H1 (cell line): ENCODE data around the gene DTD1. TPM values are rescaled to one million over a fixed set of nuclear protein-coding genes. Genes with fewer than 3 reads are reported as not detected.

ENCODE experiments used
- ASH2L ChIP-seq: fragments of 200-600, 300-600 bp; sonication (generic); IDR thresholded peaks from one replicate; pipeline ENCODE4 v1.7.1; 2017; ENCODE audit warnings: low read length
- BCL11A ChIP-seq, 2 experiments: IDR thresholded peaks; one replicate each; pipeline ENCODE4 v1.6.1; 2011; ENCODE audit warnings: low read depth in 2 of 2, low read length in 2 of 2, mild to moderate bottlenecking in 2 of 2
- EZH2 ChIP-seq: fragments of 200-600 bp; sonication (generic); IDR thresholded peaks from 2 replicates; pipeline ENCODE4 v1.7.1; 2012; ENCODE audit warnings: low read depth, mild to moderate bottlenecking, moderate library complexity, low read length, inconsistent platforms; ENCODE audit not compliant: severe bottlenecking
- GABPA ChIP-seq: IDR thresholded peaks from 2 replicates; pipeline ENCODE4 v1.6.1; 2011; ENCODE audit warnings: mild to moderate bottlenecking, low read length, moderate library complexity, borderline replicate concordance; ENCODE audit not compliant: insufficient read depth
- HDAC2 ChIP-seq, 2 experiments: fragments of 300-600 bp in 1 of 2; sonication (generic) in 1 of 2; IDR thresholded peaks; 2 replicates each; pipeline ENCODE4 v1.6.1; 2011 to 2012; ENCODE audit warnings: low read depth in 2 of 2, low read length in 2 of 2, mild to moderate bottlenecking in 2 of 2, moderate library complexity in 2 of 2, borderline replicate concordance in 1 of 2, inconsistent platforms in 1 of 2
- JUN ChIP-seq: IDR thresholded peaks from 2 replicates; pipeline ENCODE4 v1.6.1; 2011; ENCODE audit warnings: low read depth, mild to moderate bottlenecking, improper control_type of control experiment, low read length
- MAFK ChIP-seq: IDR thresholded peaks from 2 replicates; pipeline ENCODE4 v1.6.1; 2012; ENCODE audit warnings: low read depth, mild to moderate bottlenecking, improper control_type of control experiment, low read length
- NANOG ChIP-seq: IDR thresholded peaks from 2 replicates; pipeline ENCODE4 v1.6.1; 2011; ENCODE audit warnings: low read length, low read depth, mild to moderate bottlenecking, inconsistent platforms; ENCODE audit not compliant: insufficient read depth, poor library complexity, severe bottlenecking
- PHF8 ChIP-seq: fragments of 200-600 bp; sonication (generic); conservative IDR thresholded peaks from 2 replicates; pipeline ENCODE4 v1.7.1; 2012; ENCODE audit warnings: low read depth, mild to moderate bottlenecking, inconsistent platforms, low read length, moderate library complexity
- POU5F1 ChIP-seq: IDR thresholded peaks from 2 replicates; pipeline ENCODE4 v1.6.1; 2011; ENCODE audit warnings: low read depth, mild to moderate bottlenecking, low read length, moderate library complexity
- RAD21 ChIP-seq, 2 experiments: IDR thresholded peaks in 1 of 2; conservative IDR thresholded peaks in 1 of 2; 2 replicates each; pipeline ENCODE4 v1.6.1; 2011; ENCODE audit warnings: low read depth in 2 of 2, low read length in 2 of 2, improper control_type of control experiment in 1 of 2, inconsistent platforms in 1 of 2, mild to moderate bottlenecking in 1 of 2, moderate library complexity in 1 of 2
- RFX5 ChIP-seq: IDR thresholded peaks from 2 replicates; pipeline ENCODE4 v1.6.1; 2011; ENCODE audit warnings: low read depth, low read length, improper control_type of control experiment, borderline replicate concordance
- SIRT6 ChIP-seq: IDR thresholded peaks from one replicate; pipeline ENCODE4 v1.7.1; 2012; ENCODE audit warnings: low read length, inconsistent platforms
- SIX5 ChIP-seq: IDR thresholded peaks from 2 replicates; pipeline ENCODE4 v1.6.1; 2011; ENCODE audit warnings: mild to moderate bottlenecking, low read depth, low read length
- SP1 ChIP-seq: IDR thresholded peaks from 2 replicates; pipeline ENCODE4 v1.6.1; 2011; ENCODE audit warnings: low read depth, low read length
- SP4 ChIP-seq: IDR thresholded peaks from 2 replicates; pipeline ENCODE4 v1.6.1; 2012; ENCODE audit warnings: low read length, inconsistent platforms
- SUZ12 ChIP-seq: fragments of 200-600 bp; sonication (generic); IDR thresholded peaks from 2 replicates; pipeline ENCODE4 v1.6.1; 2012; ENCODE audit warnings: mild to moderate bottlenecking, inconsistent platforms, low read length, moderate library complexity, mixed read lengths
- TAF1 ChIP-seq: IDR thresholded peaks from 2 replicates; pipeline ENCODE4 v1.6.1; 2011; ENCODE audit warnings: mild to moderate bottlenecking, low read depth, low read length
- polyA plus RNA-seq, 7 experiments: library from polyadenylated mRNA; depleted of rRNA in 3 of 7; stranded (reverse) in 5 of 7; unstranded in 2 of 7; fragments of >200 nt in 5 of 7; fragments of 200-250 nt in 2 of 7; gene quantifications; 1 replicate in 5 of 7; 2 replicates in 1 of 7; 4 replicates in 1 of 7; pipeline versions ENCODE4 v1.2.1 to v1.2.3, GENCODE V29; 2011 to 2013; ENCODE audit warnings: missing spikeins in 2 of 7, mixed read lengths in 2 of 7
- total RNA-seq: library from RNA; stranded (reverse); fragmentation: NEBNext Ultra II Directional; extraction: Animal tissue kit (Norgen Biotek cat#: 25700); gene quantifications from 2 replicates; pipeline ENCODE4 v1.2.1, GENCODE V29; 2021
- TF ChIP-seq, protein P1 (sequence below), 3 experiments: IDR thresholded peaks; 1 replicate in 2 of 3; 2 replicates in 1 of 3; pipeline versions ENCODE4 v1.5.1 to v1.6.1; 2011; ENCODE audit warnings: low read length in 3 of 3, mild to moderate bottlenecking in 3 of 3, inconsistent platforms in 2 of 3, low read depth in 1 of 3, moderate library complexity in 1 of 3; ENCODE audit not compliant: insufficient read depth in 1 of 3; ENCODE audit errors: control extremely low read depth in 1 of 3
- TF ChIP-seq, protein P2 (sequence below): IDR thresholded peaks from 2 replicates; pipeline ENCODE4 v1.6.1; 2011; ENCODE audit warnings: low read depth, mild to moderate bottlenecking, low read length; ENCODE audit not compliant: insufficient read depth

DTD1 gene
- total and polyA plus RNA-seq, 2 of the 8 experiments (the other 6 are each of a cell fraction or from before 2014, with no cell fraction given), result 49.7 to 66.6 TPM

DNA sequence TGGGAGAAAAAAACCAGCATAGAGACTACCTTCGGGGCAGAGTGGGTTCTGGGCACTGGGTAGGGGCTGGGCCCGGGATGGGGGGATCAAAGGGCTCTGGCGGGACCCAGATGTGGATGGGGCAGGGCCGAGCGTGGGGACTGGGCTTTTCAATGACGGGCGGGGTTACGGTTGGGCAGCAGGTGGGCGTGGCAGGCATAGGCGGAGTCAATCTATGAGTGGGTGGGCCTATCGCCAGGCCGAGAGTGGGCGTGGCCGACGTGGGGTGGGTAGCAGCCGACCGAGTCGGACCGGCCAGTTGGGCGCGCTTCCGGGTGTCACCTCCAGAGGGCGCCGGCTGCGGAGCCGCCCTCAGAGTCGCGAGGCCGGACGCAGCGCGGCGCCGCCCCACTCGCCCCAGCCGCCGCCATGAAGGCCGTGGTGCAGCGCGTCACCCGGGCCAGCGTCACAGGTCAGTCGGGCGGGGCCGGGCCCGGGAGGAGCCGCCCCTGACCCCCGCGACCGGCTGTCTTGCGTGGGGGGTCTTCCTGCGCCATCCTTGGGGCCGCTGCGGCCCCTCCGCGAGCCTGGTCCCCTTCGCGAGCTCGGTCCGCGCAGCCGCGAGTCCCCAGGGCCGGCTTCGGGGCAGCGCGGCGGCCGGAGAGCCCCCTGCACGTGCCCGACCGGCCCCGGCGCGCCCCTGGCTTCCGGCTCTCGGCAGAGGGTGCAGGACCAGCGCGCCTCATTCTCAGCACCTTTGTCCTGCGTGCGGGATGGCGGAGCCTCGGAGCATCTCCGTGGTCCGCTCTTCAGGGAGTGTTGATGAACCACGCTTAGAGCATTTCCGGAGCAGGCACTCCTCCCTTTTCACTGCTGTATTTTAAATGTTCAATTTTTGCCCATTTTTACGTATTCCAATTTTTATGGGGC lies at the start of gene DTD1 (continued):
- TF ChIP-seq EZH2, result no peak
- TF ChIP-seq RFX5, result no peak
- peak; percentile 79; the same call in 1 of the 2 replicates for TF ChIP-seq GABPA
- TF ChIP-seq, protein P1, sequence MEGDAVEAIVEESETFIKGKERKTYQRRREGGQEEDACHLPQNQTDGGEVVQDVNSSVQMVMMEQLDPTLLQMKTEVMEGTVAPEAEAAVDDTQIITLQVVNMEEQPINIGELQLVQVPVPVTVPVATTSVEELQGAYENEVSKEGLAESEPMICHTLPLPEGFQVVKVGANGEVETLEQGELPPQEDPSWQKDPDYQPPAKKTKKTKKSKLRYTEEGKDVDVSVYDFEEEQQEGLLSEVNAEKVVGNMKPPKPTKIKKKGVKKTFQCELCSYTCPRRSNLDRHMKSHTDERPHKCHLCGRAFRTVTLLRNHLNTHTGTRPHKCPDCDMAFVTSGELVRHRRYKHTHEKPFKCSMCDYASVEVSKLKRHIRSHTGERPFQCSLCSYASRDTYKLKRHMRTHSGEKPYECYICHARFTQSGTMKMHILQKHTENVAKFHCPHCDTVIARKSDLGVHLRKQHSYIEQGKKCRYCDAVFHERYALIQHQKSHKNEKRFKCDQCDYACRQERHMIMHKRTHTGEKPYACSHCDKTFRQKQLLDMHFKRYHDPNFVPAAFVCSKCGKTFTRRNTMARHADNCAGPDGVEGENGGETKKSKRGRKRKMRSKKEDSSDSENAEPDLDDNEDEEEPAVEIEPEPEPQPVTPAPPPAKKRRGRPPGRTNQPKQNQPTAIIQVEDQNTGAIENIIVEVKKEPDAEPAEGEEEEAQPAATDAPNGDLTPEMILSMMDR (IDR thresholded peaks at IDR 0.05; ENCODE audit: control extremely low read depth in 1 of 3, insufficient read depth in 1 of 3, low read depth in 1 of 3, low read length in 3 of 3), result peak; percentile 52 to 83 (median 80)
- TF ChIP-seq JUN, result no peak
- no peak for TF ChIP-seq SIRT6
- peak in 1 of 2 experiments; percentile 21; a peak in 1 of 4 replicates for TF ChIP-seq RAD21 (IDR thresholded peaks at IDR 0.05 in 1 of 2, conservative IDR thresholded peaks at IDR 0.05 in 1 of 2; ENCODE audit: low read depth in 2 of 2, low read length in 2 of 2)
- peak in 1 of 2 experiments; percentile 62; a peak in 1 of 4 replicates for TF ChIP-seq HDAC2 (IDR thresholded peaks at IDR 0.05; ENCODE audit: borderline replicate concordance in 1 of 2, low read depth in 2 of 2, low read length in 2 of 2)
- TF ChIP-seq SP1, result no peak; the same call in 1 of the 2 replicates
- TF ChIP-seq ASH2L, result peak; percentile 72
- TF ChIP-seq POU5F1, result no peak
- no peak for TF ChIP-seq SUZ12
- TF ChIP-seq BCL11A (IDR thresholded peaks at IDR 0.05; ENCODE audit: low read depth in 2 of 2, low read length in 2 of 2), result no peak
- no peak for TF ChIP-seq NANOG
- peak; percentile 77 for TF ChIP-seq TAF1
- no peak for TF ChIP-seq SIX5
- TF ChIP-seq, protein P2, sequence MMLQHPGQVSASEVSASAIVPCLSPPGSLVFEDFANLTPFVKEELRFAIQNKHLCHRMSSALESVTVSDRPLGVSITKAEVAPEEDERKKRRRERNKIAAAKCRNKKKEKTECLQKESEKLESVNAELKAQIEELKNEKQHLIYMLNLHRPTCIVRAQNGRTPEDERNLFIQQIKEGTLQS, result no peak
- TF ChIP-seq PHF8, result peak; percentile 82
- TF ChIP-seq MAFK, result no peak
- no peak for TF ChIP-seq SP4
